IMR-90 (cell line): Measurements from ENCODE around the gene SNRPD2.

Source experiments
- FOS ChIP-seq: fragments of 150-350 bp; IDR thresholded peaks from 2 replicates; pipeline ENCODE4 v1.6.1; 2016; ENCODE audit warnings: low read depth, low read length
- POLR2A ChIP-seq: IDR thresholded peaks from 2 replicates; pipeline ENCODE4 v1.6.1; 2012; ENCODE audit warnings: mild to moderate bottlenecking, low read depth, low read length
- RFX5 ChIP-seq: IDR thresholded peaks from 2 replicates; pipeline ENCODE4 v1.8.0; 2012; ENCODE audit warnings: low read depth, mild to moderate bottlenecking, low read length, moderate library complexity
- TF ChIP-seq, protein P1 (sequence below): conservative IDR thresholded peaks from 2 replicates; pipeline ENCODE4 v1.5.1; 2012; ENCODE audit warnings: mild to moderate bottlenecking, low read depth, low read length, improper control_type of control experiment

DNA sequence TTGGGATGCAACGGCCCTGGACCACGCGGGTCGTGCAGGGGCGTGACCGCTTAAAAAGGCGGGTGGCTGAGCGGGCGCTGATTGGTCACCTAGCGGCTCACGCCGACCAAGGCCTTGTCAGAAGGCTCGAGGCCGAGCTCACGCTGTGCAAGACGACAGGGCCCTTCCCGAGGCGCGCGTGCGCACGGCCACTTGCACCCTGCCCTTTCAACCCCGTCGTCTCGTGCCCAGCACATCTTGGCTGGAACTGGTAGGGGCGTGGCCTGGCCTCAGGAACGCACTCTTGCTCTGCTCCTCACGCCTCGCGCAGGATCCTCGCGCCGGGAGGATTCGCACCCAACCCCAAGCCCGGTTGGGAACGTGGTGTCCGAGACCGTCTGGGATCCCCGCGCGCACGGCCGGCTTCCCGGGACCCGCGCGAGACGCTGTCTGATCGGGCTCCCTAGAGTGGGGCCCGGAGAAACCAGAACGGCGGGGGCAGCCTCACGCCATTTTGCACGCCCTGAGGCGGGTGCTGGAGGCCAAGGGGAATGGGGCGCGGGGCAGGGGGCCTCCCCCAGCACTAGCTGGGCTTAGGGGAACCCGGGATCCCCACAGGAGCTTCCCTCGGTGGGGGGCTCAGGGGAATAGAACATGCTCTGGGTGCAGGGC lies 41.5 kb upstream of the SNRPD2 start, which contains the start of gene MEIOSIN:
- TF ChIP-seq, protein P1, sequence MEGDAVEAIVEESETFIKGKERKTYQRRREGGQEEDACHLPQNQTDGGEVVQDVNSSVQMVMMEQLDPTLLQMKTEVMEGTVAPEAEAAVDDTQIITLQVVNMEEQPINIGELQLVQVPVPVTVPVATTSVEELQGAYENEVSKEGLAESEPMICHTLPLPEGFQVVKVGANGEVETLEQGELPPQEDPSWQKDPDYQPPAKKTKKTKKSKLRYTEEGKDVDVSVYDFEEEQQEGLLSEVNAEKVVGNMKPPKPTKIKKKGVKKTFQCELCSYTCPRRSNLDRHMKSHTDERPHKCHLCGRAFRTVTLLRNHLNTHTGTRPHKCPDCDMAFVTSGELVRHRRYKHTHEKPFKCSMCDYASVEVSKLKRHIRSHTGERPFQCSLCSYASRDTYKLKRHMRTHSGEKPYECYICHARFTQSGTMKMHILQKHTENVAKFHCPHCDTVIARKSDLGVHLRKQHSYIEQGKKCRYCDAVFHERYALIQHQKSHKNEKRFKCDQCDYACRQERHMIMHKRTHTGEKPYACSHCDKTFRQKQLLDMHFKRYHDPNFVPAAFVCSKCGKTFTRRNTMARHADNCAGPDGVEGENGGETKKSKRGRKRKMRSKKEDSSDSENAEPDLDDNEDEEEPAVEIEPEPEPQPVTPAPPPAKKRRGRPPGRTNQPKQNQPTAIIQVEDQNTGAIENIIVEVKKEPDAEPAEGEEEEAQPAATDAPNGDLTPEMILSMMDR = no peak
- TF ChIP-seq POLR2A (no peak), RFX5 (no peak), FOS (no peak)
